ENCODE measurements around the gene KLHL3.
A peak's percentile ranks its signal among the peaks of the same experiment; 100 is the strongest.

The KLHL3 gene

DNA sequence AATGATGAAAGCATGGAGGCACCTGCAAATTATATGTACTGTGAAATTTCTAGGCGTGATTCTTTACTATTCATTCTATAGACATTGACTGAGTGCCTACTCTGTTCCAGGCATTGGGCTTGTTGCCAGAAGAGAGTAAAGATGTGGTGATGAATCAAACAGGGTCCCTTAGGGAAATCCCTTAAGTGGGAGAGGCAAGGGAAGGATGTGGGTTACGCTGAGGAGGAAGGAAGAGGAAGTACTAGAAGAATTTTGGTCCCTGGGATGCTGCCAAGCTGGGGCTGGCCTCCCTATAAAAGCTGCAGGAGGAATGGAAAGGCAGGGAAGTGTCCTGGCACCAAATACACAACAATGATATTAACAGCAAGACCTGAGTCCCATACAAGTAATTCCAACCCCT is 160.0 kb downstream of the KLHL3 start:
- peak; percentile 21 for DNase-seq (ENCODE audit: low read depth)

DNA sequence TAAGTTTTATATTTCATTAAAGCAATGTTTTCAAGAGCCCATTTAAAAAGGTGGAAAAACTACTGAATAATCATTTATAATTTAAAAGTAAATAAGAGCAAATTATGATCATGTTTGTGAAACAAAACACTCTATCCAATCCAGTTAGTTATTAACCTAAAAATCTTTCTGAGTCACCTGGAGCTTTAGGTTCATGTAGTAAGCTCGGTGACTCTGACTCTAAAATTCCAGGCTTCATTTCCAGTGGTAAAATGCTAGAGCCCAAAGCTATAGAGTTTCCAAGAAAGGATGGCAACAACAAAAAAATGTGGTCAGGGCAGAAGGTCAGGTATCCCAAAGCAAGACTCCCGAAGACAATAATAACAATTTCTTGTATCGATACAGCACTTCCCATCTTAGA is 160.7 kb downstream of the KLHL3 start:
- no peak for DNase-seq (ENCODE audit: low read depth)

DNA sequence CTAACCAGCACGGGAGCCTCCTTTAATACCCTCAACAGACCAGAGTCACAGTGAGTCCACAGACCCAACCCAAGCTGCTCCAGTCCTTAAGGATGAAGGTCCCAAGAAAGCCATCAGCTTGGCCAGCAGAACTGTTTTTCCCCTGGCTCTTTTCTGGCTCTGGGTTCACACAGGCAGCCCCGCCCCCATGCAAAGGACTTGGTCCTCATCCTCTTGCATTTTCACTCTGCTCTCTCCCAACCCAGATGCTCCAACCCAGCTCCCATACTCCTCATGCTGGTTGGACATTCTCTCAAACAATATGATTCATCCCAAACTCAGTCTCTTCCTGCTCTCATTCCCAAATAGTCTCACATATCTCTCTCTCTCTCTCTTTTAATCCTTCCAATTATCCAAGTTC is 162.5 kb downstream of the KLHL3 start:
- no peak for DNase-seq (ENCODE audit: low read depth)

DNA sequence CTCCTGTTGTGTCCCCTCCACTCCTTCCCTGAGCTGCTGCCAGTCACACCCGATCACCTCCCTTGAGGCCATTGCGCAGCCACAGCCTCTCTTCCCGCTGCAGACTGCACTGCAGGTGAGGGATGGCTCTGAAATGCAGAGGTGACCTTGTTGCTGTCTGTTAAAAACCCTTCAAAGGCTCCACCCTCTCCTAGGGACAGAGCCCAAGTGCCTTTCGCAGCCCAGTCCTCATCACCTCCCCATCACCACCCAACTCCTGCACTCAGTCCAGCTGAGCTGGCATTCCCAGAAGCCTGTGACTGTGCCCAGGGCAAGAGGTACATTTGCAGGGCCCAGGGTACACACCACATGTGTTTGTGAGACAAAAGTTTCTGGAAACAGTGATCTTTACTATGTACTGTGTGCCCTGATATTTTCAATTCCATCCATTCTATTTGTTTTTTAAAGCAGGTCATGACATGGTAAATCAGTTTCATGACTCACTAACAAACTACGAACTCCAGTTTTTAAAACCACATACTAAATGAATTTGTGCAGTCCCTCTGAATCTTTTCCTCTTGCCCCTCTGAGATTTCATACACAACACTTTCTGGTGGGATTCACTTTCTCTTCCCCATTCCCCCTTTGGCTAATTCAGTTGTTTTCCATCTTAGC is 163.7 kb downstream of the KLHL3 start:
- no peak for DNase-seq (ENCODE audit: low read depth)

DNA sequence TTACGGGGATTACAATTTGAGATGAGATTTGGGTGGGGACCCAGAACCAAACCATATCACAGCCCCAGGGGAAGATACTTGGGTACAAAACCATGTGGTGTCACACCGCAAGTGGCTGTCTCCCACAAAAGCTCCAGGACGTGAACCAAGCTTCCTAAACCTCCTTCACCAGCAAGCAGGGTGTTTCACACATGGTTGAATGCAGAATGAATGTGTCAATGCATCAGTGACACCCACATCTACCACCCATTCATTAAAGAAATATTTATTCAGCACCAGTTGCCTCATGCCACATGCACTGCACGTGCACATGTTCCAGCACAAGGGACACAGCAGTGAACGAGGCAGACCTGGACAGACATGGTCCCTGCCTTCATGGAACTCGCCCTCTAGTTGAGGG is 165.8 kb downstream of the KLHL3 start:
- DNase-seq (ENCODE audit: low read depth) = no peak

Measured in fibroblast of the conjunctiva (primary cell).